Lower leg skin (tissue), 4 donors: ENCODE measurements around the gene HNRNPUL2. TPM values are rescaled to one million over a fixed set of nuclear protein-coding genes. Genes with fewer than 3 reads are reported as not detected.
A peak's percentile ranks its signal among the peaks of the same experiment; 100 is the strongest.

ENCODE experiments used
- DNase-seq, 2 donors: peaks; one replicate each; pipeline ENCODE4 v3.0.0-alpha.2; 2019; ENCODE audit warnings: low spot score in 2 of 2
- H3K4me3 ChIP-seq: fragments of 200-600 bp; sonication (generic); 2 replicates; pipeline ENCODE4 v1.5.1; 2017; ENCODE audit warnings: mild to moderate bottlenecking, low read depth; ENCODE audit not compliant: poor library complexity, severe bottlenecking
- POLR2A ChIP-seq, 2 donors: fragments of 450-650 bp; IDR thresholded peaks; one replicate each; pipeline ENCODE4 v1.6.1; 2016 to 2017; ENCODE audit warnings: antibody characterized with exemption in 2 of 2, mild to moderate bottlenecking in 1 of 2, moderate library complexity in 1 of 2
- WGBS, 2 donors: methylation state at CpG; one replicate each; pipeline ENCODE4 v1.1.5; 2018; 5-methylcytosine and 5-hydroxymethylcytosine counted together
- intact Hi-C: fragments of 100-400 bp; cut with DNase I; formaldehyde crosslinking; loops from one replicate; pipeline ENCODE4 v1.15.0; 2023; ENCODE audit warnings: low total_unique reads
- total RNA-seq, 4 donors: library from RNA; depleted of rRNA; stranded (reverse); fragments of >200 nt; gene quantifications; one replicate each; pipeline ENCODE4 v1.1.0, GENCODE V29; 2016
- TF ChIP-seq, protein P1 (sequence below), 3 donors: fragments of 450-650 bp; IDR thresholded peaks; one replicate each; pipeline ENCODE4 v1.5.1; 2016; ENCODE audit warnings: antibody characterized with exemption in 3 of 3, mild to moderate bottlenecking in 3 of 3, moderate library complexity in 2 of 3

Gene HNRNPUL2
- total RNA-seq, 4 donors from 2014 or later, result 19.9 to 30.8 (median 24.3) TPM

DNA sequence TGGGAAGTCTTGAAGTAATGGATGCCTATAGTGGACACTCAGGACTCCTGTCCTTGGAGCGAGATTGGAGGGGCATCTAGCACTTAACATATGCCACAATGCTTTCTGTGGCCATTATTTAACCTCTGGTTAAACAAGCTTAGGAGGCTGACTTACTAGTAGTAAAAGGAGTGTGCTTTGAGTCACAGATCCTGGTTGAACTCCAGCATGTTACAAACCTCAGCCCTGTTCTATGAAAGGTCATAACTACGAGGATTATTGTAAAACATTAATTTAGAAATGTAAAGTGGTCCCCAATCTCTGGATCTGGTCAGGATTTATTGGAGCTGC, 54.1 kb downstream of the HNRNPUL2 start:
- WGBS, 2 donors, result 72 to 73% methylated on average over 2 of the region's 2 CpGs
- DNase-seq, result no peak
- intact Hi-C loops, result no loop called here
- TF ChIP-seq POLR2A (IDR thresholded peaks at IDR 0.05), result no peak
- no peak overlapping the region for H3K4me3 ChIP-seq

DNA sequence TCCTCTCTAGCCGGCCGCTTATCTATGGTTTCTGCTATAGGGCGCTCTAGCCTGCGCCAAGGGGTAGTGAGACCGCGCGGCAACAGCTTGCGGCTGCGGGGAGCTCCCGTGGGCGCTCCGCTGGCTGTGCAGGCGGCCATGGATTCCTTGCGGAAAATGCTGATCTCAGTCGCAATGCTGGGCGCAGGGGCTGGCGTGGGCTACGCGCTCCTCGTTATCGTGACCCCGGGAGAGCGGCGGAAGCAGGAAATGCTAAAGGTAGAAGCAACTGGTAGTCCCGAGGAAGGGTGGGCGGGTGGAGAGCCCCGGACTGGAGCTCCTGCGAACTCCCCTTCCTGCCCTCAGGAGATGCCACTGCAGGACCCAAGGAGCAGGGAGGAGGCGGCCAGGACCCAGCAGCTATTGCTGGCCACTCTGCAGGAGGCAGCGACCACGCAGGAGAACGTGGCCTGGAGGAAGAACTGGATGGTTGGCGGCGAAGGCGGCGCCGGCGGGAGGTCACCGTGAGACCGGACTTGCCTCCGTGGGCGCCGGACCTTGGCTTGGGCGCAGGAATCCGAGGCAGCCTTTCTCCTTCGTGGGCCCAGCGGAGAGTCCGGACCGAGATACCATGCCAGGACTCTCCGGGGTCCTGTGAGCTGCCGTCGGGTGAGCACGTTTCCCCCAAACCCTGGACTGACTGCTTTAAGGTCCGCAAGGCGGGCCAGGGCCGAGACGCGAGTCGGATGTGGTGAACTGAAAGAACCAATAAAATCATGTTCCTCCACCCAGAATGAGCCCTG, 55.5 kb downstream of the HNRNPUL2 start, which contains the start of the genes LBHD1 and UQCC3:
LBHD1 (minus strand) TSS at position 660 of the 782 bp plus-strand sequence. CDS start 2,236 bp downstream, outside the sequence.
UQCC3 (plus strand) TSS at position 66 of the 782 bp plus-strand sequence; CDS start at position 139, 73 bp downstream.
- intact Hi-C loops, result no loop called here
- peak; percentile 65 to 95 for DNase-seq
- peak within 1 kb of the TSS; percentile 90 for H3K4me3 ChIP-seq
- 0 to 1% methylated on average over 46 to 47 of the region's 59 CpGs for WGBS, 2 donors
- TF ChIP-seq POLR2A (IDR thresholded peaks at IDR 0.05), result no peak
- TF ChIP-seq, protein P1, sequence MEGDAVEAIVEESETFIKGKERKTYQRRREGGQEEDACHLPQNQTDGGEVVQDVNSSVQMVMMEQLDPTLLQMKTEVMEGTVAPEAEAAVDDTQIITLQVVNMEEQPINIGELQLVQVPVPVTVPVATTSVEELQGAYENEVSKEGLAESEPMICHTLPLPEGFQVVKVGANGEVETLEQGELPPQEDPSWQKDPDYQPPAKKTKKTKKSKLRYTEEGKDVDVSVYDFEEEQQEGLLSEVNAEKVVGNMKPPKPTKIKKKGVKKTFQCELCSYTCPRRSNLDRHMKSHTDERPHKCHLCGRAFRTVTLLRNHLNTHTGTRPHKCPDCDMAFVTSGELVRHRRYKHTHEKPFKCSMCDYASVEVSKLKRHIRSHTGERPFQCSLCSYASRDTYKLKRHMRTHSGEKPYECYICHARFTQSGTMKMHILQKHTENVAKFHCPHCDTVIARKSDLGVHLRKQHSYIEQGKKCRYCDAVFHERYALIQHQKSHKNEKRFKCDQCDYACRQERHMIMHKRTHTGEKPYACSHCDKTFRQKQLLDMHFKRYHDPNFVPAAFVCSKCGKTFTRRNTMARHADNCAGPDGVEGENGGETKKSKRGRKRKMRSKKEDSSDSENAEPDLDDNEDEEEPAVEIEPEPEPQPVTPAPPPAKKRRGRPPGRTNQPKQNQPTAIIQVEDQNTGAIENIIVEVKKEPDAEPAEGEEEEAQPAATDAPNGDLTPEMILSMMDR (IDR thresholded peaks at IDR 0.05), result no peak

DNA sequence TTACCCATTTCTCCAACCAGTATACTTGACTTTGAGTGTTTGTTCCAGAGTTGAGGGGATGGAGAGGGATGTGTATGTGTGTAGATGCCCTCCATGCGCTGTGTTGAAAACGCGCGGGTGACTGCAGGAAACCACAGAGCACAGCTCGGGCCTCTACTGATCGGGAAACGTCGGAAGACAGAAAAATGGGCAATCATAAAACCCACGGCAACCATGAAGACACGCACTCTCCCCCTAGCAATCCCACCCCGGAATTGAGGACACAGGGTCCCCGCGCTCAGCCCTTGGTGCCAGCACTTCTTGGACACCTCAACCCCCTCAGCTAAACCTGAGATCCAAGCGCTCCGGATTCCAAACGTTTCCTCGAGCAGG, 56.0 kb downstream of the HNRNPUL2 start:
- intact Hi-C loops, result no loop called here

DNA sequence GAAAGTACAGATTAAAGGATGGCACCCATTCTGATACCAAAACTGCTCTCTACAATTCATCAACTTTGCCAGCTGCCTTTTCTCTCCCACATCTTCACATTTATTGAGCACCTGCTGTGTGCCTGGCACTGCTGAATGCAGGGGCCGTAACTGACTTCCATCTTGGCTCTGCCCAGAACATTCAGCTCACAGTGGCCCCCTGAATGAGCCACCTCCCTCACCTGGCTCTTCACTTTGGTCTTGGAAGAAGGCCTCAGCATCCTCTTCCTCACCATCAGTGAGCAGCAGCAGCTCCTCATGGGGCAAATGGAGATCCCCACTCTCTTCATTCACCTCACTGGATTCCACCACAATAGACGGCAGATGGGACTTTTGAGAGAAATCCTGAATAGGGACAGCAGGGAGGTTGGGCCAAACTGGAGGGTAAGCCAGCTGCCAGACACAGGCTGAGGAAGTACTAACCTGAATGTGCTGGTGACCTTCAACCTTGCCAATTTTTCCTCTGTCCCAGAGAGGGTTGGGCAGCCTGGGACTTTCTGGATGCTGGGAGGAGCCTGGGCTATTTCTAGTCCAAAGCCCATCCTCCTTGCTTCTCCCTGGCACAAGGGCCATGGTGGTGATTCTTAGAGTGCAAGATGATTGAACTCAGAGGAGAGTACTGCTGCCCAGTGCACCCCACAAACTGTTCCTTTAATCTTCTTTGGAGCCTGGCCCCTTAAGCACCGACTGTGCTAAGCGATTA, 57.7 kb downstream of the HNRNPUL2 start:
- intact Hi-C loops, result no loop called here
- H3K4me3 ChIP-seq, result no peak overlapping the region
- 63 to 64% methylated on average over 4 of the region's 4 CpGs for WGBS, 2 donors
- TF ChIP-seq, protein P1 (IDR thresholded peaks at IDR 0.05), result no peak
- TF ChIP-seq POLR2A (IDR thresholded peaks at IDR 0.05), result no peak
- no peak for DNase-seq

More for the DNA sequence above, 56.0 kb downstream of the HNRNPUL2 start:
- DNase-seq, result no peak
- 1 to 2% methylated on average over 17 of the region's 17 CpGs for WGBS, 2 donors
- TF ChIP-seq, protein P1 (IDR thresholded peaks at IDR 0.05), result no peak
- no peak for TF ChIP-seq POLR2A (IDR thresholded peaks at IDR 0.05)
- peak overlapping the region; percentile 90 for H3K4me3 ChIP-seq

DNA sequence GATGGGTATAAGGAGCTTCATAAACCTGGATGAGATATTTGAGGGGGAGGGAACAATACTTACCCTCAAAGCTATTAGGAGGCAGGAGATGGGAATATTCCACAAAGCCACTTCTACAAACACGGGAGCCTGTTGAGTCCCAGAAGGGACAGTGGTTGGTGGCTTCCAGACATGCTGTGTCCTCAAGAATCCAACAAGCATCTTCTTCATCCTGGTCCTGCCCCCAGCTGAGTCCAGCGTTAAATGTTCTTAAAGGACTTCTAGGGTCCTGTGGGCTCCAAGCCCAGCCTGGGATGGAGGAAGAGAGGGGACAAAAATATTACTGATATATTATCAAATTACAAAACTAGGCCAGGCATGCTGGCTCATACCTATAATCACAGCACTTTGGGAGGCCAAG, 59.8 kb downstream of the HNRNPUL2 start:
- no peak for DNase-seq
- intact Hi-C loops, result no loop called here
- 84 to 87% methylated on average over 2 of the region's 2 CpGs for WGBS, 2 donors
- no peak for TF ChIP-seq POLR2A (IDR thresholded peaks at IDR 0.05)
- TF ChIP-seq, protein P1 (IDR thresholded peaks at IDR 0.05), result no peak
- no peak overlapping the region for H3K4me3 ChIP-seq

DNA sequence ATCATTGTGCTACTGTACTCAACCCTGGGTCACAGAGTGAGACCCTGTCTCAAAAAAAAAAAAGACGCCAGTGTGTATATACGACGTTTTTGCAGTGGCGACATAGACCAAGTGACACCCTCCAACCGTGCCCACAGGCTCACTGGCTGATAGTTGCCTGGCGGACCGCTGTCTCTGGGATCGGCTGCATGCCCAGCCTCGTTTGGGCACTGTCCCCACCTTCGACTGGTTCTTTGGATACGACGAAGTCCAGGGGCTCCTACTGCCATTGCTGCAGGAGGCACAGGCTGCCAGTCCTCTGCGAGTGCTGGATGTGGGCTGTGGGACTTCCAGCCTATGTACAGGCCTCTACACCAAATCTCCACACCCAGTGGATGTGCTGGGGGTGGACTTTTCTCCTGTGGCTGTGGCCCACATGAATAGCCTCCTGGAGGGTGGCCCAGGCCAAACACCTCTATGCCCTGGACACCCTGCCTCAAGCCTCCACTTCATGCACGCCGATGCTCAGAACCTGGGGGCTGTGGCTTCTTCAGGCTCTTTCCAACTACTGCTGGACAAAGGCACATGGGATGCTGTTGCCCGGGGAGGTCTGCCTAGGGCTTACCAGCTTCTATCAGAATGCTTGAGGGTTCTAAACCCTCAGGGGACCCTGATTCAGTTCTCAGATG, 60.9 kb downstream of the HNRNPUL2 start:
- WGBS, 2 donors, result 22 to 53% methylated on average over 12 to 16 of the region's 16 CpGs
- H3K4me3 ChIP-seq, result peak overlapping the region; percentile 60
- no peak for TF ChIP-seq POLR2A (IDR thresholded peaks at IDR 0.05)
- TF ChIP-seq, protein P1 (IDR thresholded peaks at IDR 0.05), result no peak
- intact Hi-C loops, result no loop called here
- DNase-seq, result no peak
